ENCODE results near the gene SLC44A5.

- TF ChIP-seq, protein P1, sequence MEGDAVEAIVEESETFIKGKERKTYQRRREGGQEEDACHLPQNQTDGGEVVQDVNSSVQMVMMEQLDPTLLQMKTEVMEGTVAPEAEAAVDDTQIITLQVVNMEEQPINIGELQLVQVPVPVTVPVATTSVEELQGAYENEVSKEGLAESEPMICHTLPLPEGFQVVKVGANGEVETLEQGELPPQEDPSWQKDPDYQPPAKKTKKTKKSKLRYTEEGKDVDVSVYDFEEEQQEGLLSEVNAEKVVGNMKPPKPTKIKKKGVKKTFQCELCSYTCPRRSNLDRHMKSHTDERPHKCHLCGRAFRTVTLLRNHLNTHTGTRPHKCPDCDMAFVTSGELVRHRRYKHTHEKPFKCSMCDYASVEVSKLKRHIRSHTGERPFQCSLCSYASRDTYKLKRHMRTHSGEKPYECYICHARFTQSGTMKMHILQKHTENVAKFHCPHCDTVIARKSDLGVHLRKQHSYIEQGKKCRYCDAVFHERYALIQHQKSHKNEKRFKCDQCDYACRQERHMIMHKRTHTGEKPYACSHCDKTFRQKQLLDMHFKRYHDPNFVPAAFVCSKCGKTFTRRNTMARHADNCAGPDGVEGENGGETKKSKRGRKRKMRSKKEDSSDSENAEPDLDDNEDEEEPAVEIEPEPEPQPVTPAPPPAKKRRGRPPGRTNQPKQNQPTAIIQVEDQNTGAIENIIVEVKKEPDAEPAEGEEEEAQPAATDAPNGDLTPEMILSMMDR (IDR thresholded peaks at IDR 0.05; ENCODE audit: low read depth, low read length), result no peak
- TF ChIP-seq EZH2phosphoT487 (IDR thresholded peaks at IDR 0.05; ENCODE audit: low read depth), result no peak
Measured at GRCh38 chr1:75438355-75438754, 172.6 kb downstream of the SLC44A5 start.
